Keratinocyte (primary cell): ENCODE measurements around the gene ABLIM2.

Experiments used
- EZH2 ChIP-seq: IDR thresholded peaks from one replicate; pipeline ENCODE4 v1.6.1; 2012; ENCODE audit warnings: inconsistent platforms, mild to moderate bottlenecking, low read length, moderate library complexity
- TF ChIP-seq, protein P1 (sequence below), 3 experiments: IDR thresholded peaks in 1 of 3; conservative IDR thresholded peaks in 1 of 3; optimal IDR thresholded peaks in 1 of 3; 2 replicates in 2 of 3; 3 replicates in 1 of 3; pipeline versions ENCODE3 to v1.5.1; 2011; ENCODE audit warnings: low read length in 3 of 3, mild to moderate bottlenecking in 3 of 3, moderate library complexity in 2 of 3, control low read depth in 1 of 3, inconsistent platforms in 1 of 3; ENCODE audit not compliant: insufficient read depth in 2 of 3; ENCODE audit errors: extremely low read depth in 1 of 3

DNA sequence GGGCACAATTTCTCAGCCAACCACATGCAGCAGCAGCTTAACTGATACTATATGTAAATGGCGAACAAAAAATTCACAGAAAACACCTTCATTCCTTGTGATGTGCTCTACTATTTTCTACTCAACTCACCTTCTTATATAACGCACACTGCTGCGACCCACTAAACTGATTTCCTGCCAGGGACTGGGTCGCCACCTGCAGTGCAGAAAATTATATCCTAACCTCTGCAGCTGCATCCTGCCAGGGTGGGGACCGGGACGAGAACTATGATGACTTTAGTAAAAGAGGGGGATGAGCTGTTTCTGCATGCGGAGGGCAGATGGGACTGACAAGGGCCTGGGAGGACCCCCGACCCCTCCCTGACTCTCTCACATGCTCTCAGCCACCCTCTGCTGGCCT, 27.4 kb downstream of the ABLIM2 start:
- TF ChIP-seq, protein P1, sequence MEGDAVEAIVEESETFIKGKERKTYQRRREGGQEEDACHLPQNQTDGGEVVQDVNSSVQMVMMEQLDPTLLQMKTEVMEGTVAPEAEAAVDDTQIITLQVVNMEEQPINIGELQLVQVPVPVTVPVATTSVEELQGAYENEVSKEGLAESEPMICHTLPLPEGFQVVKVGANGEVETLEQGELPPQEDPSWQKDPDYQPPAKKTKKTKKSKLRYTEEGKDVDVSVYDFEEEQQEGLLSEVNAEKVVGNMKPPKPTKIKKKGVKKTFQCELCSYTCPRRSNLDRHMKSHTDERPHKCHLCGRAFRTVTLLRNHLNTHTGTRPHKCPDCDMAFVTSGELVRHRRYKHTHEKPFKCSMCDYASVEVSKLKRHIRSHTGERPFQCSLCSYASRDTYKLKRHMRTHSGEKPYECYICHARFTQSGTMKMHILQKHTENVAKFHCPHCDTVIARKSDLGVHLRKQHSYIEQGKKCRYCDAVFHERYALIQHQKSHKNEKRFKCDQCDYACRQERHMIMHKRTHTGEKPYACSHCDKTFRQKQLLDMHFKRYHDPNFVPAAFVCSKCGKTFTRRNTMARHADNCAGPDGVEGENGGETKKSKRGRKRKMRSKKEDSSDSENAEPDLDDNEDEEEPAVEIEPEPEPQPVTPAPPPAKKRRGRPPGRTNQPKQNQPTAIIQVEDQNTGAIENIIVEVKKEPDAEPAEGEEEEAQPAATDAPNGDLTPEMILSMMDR (optimal IDR thresholded peaks at IDR 0.05 in 1 of 3, IDR thresholded peaks at IDR 0.05 in 1 of 3, conservative IDR thresholded peaks at IDR 0.05 in 1 of 3; ENCODE audit: extremely low read depth in 1 of 3, insufficient read depth in 2 of 3, low read length in 3 of 3), result no peak
- TF ChIP-seq EZH2, result no peak
